ENCODE data around the gene KCNK16. TPM values are rescaled to one million over a fixed set of nuclear protein-coding genes. Genes with fewer than 3 reads are reported as not detected.

Gene KCNK16
- total and polyA plus RNA-seq, 2 of the 13 experiments (the other 11 are each of a cell fraction or from before 2014, with no cell fraction given), result not detected

DNA sequence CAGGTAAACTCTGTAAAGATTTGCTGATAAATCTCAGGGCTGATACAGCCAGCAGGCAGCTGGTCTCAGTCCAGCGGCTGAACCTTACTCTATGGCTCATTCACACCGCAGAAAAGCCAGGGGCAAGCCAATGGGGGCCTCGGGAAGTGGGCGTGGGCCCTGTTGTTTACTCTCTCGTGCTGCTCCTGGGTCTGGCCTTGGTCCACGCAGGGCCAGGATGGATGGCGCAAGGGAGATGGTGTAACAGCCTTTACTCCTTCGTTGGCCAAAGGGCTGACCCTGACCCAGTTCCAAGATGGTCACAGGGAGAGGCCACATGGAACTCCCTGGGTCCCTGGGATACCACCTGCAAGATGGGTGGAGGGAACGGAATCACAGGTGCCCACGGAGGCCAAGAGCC lies 24.4 kb downstream of the KCNK16 start (continued):
- TF ChIP-seq ZNF12 (CRISPR knock-in tag; IDR thresholded peaks at IDR 0.05) (peak; percentile 54; the same call in 1 of the 2 replicates), FOSL1 (CRISPR knock-in tag; IDR thresholded peaks at IDR 0.05; ENCODE audit: borderline replicate concordance) (no peak), ERF (CRISPR knock-in tag; IDR thresholded peaks at IDR 0.05) (no peak), ATF1 (CRISPR knock-in tag; IDR thresholded peaks at IDR 0.05) (no peak), NPAS2 (CRISPR knock-in tag; IDR thresholded peaks at IDR 0.05; ENCODE audit: borderline replicate concordance) (no peak), TRIM24 (CRISPR knock-in tag; IDR thresholded peaks at IDR 0.05) (peak; percentile 76; the same call in 1 of the 2 replicates), TP53 (CRISPR knock-in tag; conservative IDR thresholded peaks at IDR 0.05) (no peak), SAFB2 (CRISPR knock-in tag; IDR thresholded peaks at IDR 0.05; ENCODE audit: borderline replicate concordance, low read depth) (no peak), ZNF451 (CRISPR knock-in tag; IDR thresholded peaks at IDR 0.05) (no peak), ESRRA (CRISPR knock-in tag; IDR thresholded peaks at IDR 0.05; ENCODE audit: low read depth) (no peak), FOXM1 (CRISPR knock-in tag; IDR thresholded peaks at IDR 0.05) (no peak), IKZF4 (CRISPR knock-in tag; IDR thresholded peaks at IDR 0.05; ENCODE audit: borderline replicate concordance, low read depth, not compliant biosample characterization) (no peak), KLF9 (CRISPR knock-in tag; IDR thresholded peaks at IDR 0.05; ENCODE audit: low read depth) (no peak), PHF5A (CRISPR knock-in tag; IDR thresholded peaks at IDR 0.05; ENCODE audit: low read depth, unreplicated experiment) (no peak), ZNF431 (CRISPR knock-in tag; IDR thresholded peaks at IDR 0.05; ENCODE audit: borderline replicate concordance, low read depth) (no peak)
- TF ChIP-seq, protein P1, sequence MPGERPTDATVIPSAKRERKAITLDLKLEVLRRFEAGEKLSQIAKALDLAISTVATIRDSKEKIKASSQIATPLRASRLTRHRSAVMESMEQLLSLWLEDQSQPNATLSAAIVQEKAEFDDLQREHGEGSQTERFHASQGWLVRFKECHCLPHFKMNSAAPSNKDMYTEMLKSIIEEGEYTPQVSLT (CRISPR knock-in tag; IDR thresholded peaks at IDR 0.05; ENCODE audit: borderline replicate concordance, low read depth), result no peak
- TF ChIP-seq, protein P2, sequence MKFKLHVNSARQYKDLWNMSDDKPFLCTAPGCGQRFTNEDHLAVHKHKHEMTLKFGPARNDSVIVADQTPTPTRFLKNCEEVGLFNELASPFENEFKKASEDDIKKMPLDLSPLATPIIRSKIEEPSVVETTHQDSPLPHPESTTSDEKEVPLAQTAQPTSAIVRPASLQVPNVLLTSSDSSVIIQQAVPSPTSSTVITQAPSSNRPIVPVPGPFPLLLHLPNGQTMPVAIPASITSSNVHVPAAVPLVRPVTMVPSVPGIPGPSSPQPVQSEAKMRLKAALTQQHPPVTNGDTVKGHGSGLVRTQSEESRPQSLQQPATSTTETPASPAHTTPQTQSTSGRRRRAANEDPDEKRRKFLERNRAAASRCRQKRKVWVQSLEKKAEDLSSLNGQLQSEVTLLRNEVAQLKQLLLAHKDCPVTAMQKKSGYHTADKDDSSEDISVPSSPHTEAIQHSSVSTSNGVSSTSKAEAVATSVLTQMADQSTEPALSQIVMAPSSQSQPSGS (CRISPR knock-in tag; IDR thresholded peaks at IDR 0.05), result peak; percentile 51; the same call in 1 of the 2 replicates
- TF ChIP-seq, protein P3, sequence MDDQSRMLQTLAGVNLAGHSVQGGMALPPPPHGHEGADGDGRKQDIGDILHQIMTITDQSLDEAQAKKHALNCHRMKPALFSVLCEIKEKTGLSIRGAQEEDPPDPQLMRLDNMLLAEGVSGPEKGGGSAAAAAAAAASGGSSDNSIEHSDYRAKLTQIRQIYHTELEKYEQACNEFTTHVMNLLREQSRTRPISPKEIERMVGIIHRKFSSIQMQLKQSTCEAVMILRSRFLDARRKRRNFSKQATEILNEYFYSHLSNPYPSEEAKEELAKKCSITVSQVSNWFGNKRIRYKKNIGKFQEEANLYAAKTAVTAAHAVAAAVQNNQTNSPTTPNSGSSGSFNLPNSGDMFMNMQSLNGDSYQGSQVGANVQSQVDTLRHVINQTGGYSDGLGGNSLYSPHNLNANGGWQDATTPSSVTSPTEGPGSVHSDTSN (CRISPR knock-in tag; IDR thresholded peaks at IDR 0.05; ENCODE audit: borderline replicate concordance), result no peak
- TF ChIP-seq, protein P4, sequence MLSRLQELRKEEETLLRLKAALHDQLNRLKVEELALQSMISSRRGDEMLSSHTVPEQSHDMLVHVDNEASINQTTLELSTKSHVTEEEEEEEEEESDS (CRISPR knock-in tag; IDR thresholded peaks at IDR 0.05; ENCODE audit: borderline replicate concordance), result no peak
- TF ChIP-seq, protein P5, sequence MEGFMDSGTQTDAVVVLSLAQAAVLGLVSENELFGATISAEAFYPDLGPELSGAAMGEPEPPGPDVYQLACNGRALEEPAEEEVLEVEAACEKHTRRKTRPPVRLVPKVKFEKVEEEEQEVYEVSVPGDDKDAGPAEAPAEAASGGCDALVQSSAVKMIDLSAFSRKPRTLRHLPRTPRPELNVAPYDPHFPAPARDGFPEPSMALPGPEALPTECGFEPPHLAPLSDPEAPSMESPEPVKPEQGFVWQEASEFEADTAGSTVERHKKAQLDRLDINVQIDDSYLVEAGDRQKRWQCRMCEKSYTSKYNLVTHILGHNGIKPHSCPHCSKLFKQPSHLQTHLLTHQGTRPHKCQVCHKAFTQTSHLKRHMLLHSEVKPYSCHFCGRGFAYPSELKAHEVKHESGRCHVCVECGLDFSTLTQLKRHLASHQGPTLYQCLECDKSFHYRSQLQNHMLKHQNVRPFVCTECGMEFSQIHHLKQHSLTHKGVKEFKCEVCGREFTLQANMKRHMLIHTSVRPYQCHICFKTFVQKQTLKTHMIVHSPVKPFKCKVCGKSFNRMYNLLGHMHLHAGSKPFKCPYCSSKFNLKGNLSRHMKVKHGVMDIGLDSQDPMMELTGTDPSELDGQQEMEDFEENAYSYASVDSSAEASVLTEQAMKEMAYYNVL (CRISPR knock-in tag; IDR thresholded peaks at IDR 0.05; ENCODE audit: borderline replicate concordance), result no peak
- TF ChIP-seq, protein P6, sequence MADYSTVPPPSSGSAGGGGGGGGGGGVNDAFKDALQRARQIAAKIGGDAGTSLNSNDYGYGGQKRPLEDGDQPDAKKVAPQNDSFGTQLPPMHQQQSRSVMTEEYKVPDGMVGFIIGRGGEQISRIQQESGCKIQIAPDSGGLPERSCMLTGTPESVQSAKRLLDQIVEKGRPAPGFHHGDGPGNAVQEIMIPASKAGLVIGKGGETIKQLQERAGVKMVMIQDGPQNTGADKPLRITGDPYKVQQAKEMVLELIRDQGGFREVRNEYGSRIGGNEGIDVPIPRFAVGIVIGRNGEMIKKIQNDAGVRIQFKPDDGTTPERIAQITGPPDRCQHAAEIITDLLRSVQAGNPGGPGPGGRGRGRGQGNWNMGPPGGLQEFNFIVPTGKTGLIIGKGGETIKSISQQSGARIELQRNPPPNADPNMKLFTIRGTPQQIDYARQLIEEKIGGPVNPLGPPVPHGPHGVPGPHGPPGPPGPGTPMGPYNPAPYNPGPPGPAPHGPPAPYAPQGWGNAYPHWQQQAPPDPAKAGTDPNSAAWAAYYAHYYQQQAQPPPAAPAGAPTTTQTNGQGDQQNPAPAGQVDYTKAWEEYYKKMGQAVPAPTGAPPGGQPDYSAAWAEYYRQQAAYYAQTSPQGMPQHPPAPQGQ (CRISPR knock-in tag; IDR thresholded peaks at IDR 0.05; ENCODE audit: borderline replicate concordance), result no peak

Data from HepG2 (cell line).